Peyer's patch (tissue), 4 donors: ENCODE measurements around the gene CCDC9B. TPM values are rescaled to one million over a fixed set of nuclear protein-coding genes. Genes with fewer than 3 reads are reported as not detected.
A peak's percentile ranks its signal among the peaks of the same experiment; 100 is the strongest.

Experiments
- DNase-seq, 3 donors: peaks; one replicate each; pipeline ENCODE4 v3.0.0-alpha.2; 2017 to 2019
- H3K27ac ChIP-seq, 4 donors: fragments of 200-600 bp; sonication (generic); one replicate each; pipeline ENCODE4 v1.5.1; 2016 to 2019
- H3K27me3 ChIP-seq, 2 donors: fragments of 200-600 bp; sonication (generic); one replicate each; pipeline ENCODE4 v1.5.1; 2019
- H3K36me3 ChIP-seq, 3 donors: fragments of 200-600 bp; sonication (generic); one replicate each; pipeline ENCODE4 v1.5.1; 2016 to 2019
- H3K4me1 ChIP-seq, 4 donors: fragments of 200-600 bp; sonication (generic); one replicate each; pipeline ENCODE4 v1.5.1; 2016 to 2019
- H3K4me3 ChIP-seq, 4 donors: fragments of 200-600 bp; sonication (generic); 1 replicate in 3 of 4; 2 replicates in 1 of 4; pipeline ENCODE4 v1.5.1; 2016 to 2019; ENCODE audit warnings: mild to moderate bottlenecking in 1 of 4
- H3K9me3 ChIP-seq, 4 donors: fragments of 200-600 bp; sonication (generic); one replicate each; pipeline ENCODE4 v1.5.1; 2016 to 2019; ENCODE audit warnings: mild to moderate bottlenecking in 1 of 4
- POLR2A ChIP-seq, 2 donors: fragments of 450-650 bp; IDR thresholded peaks; one replicate each; pipeline ENCODE4 v1.5.1; 2017; ENCODE audit warnings: antibody characterized with exemption in 2 of 2, mild to moderate bottlenecking in 2 of 2, moderate library complexity in 2 of 2
- total RNA-seq, 4 donors: library from RNA; depleted of rRNA; stranded (reverse); fragments of >200 nt; gene quantifications; one replicate each; pipeline ENCODE4 v1.1.0, GENCODE V29; 2016
- TF ChIP-seq, protein P1 (sequence below), 6 experiments: fragments of 450-650 bp in 4 of 6; fragments of 200-600 bp in 2 of 6; sonication (generic) in 1 of 6; IDR thresholded peaks; one replicate each; pipeline ENCODE4 v1.5.1; 2017 to 2019; ENCODE audit warnings: antibody characterized with exemption in 6 of 6, mild to moderate bottlenecking in 3 of 6, moderate library complexity in 1 of 6

Gene CCDC9B
- total RNA-seq, 4 donors from 2014 or later, result 14.4 to 55.6 (median 37.7) TPM

DNA sequence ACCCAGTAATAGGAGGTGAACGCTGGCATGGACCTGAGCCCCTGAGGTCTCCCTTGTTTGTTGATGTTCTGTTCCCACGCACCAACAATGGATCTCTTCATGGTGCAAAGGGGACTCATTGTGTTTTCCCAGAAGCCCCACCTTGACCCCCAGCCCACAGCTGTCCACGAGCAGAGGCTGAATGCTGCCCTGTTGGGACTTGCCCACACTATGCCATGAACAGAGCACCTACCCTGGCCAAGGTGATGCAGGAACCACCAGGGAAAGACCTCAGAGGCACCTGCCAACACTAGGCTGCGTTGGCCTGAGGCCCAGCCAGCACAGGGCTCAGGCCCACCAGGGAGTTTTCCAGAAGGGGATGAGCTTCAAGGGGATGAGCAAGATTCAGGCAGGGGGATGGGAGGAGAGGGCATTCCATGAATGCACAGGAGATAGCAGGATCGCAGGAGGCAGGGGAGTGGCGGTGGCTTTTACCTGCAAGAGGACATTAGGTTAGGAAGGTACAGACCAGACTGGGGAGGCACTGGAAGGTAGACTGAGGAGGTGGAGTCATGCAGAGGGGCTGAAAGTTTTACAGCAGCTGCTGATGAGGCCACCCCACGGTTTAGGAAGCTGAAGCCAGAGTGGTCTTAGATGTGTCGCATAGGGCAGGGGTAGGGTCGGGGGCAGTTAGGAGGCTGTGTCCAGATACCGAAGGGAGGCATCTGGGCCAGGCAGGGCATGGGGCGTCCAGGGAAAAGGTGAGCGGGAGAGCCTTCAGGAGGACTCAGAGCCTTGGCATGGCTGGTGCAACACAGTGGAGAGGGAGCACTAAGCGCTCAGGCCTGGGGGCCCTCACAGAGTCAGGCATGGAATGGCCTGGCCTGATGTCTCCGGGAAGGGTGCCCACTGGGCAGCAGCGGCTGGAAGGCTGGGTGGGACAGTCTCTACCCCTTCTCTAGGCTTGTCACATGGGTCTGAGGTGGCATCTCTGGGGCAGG lies 6.1 kb upstream of the CCDC9B start:
- peaks cover 0 to 55% (median 6%) of the 10 kb centered on the region in 4 donors for H3K4me1 ChIP-seq

DNA sequence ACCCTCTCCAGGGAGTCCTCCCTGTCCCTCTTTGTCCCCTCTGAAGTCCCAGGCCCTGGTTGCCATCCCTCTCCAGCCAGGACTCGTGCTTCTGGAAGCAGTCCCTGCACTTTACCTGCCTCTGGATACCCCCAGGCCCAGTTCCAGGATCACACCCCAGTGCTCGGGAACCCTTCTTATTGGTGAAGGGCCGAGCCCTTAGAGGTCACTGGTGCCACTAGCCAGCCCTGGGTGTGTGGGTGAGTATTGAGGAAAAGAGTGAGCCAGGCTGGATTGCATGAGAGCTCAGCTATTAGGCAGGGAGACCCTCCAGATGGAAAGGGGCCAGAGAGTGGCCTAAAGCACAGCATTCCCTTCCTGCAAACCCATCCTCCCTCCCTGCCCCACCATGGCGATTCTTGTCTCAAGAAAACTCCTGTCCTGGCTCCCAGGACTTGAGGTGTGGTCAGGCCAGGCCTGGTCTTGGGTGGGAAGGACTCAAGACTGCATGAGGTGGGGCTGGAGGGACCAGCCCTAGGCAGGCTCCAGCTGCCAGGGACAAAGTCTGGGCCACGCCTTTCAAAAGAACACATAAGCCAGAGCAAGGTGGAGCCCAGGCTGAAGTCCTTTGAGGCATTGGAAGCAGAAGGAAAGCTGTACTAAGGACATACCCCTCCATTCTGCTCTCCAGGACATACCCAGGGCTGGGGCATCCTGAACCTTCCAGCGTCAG lies 5.3 kb upstream of the CCDC9B start:
- Histone ChIP-seq H3K36me3 (no peaks in the 10 kb centered on the region), H3K4me1 (peaks cover 0 to 64% (median 6%) of the 10 kb centered on the region in 4 donors), H3K27me3 (no peaks in the 10 kb centered on the region), H3K4me3 (peak overlapping the region in 2 of 4 donors; percentile 15 to 31), H3K27ac (peak overlapping the region in 3 of 4 donors; percentile 90 to 99 (median 96)), H3K9me3 (no peaks in the 10 kb centered on the region)
- peak; percentile 89 to 95 for TF ChIP-seq POLR2A (IDR thresholded peaks at IDR 0.05)
- TF ChIP-seq, protein P1, sequence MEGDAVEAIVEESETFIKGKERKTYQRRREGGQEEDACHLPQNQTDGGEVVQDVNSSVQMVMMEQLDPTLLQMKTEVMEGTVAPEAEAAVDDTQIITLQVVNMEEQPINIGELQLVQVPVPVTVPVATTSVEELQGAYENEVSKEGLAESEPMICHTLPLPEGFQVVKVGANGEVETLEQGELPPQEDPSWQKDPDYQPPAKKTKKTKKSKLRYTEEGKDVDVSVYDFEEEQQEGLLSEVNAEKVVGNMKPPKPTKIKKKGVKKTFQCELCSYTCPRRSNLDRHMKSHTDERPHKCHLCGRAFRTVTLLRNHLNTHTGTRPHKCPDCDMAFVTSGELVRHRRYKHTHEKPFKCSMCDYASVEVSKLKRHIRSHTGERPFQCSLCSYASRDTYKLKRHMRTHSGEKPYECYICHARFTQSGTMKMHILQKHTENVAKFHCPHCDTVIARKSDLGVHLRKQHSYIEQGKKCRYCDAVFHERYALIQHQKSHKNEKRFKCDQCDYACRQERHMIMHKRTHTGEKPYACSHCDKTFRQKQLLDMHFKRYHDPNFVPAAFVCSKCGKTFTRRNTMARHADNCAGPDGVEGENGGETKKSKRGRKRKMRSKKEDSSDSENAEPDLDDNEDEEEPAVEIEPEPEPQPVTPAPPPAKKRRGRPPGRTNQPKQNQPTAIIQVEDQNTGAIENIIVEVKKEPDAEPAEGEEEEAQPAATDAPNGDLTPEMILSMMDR (IDR thresholded peaks at IDR 0.05), result no peak
- DNase-seq, result peak in 2 of 3 donors; percentile 91 to 92

More for the DNA sequence above, 6.1 kb upstream of the CCDC9B start:
- peak in 2 of 3 donors; percentile 55 to 59 for DNase-seq
- Histone ChIP-seq H3K36me3 (no peaks in the 10 kb centered on the region), H3K9me3 (no peaks in the 10 kb centered on the region), H3K27me3 (no peaks in the 10 kb centered on the region), H3K4me3 (peak overlapping the region in 2 of 4 donors; percentile 7 to 20), H3K27ac (peak overlapping the region in 3 of 4 donors; percentile 90 to 99 (median 96))
- no peak for TF ChIP-seq POLR2A (IDR thresholded peaks at IDR 0.05)
- TF ChIP-seq, protein P1 (IDR thresholded peaks at IDR 0.05), result no peak

DNA sequence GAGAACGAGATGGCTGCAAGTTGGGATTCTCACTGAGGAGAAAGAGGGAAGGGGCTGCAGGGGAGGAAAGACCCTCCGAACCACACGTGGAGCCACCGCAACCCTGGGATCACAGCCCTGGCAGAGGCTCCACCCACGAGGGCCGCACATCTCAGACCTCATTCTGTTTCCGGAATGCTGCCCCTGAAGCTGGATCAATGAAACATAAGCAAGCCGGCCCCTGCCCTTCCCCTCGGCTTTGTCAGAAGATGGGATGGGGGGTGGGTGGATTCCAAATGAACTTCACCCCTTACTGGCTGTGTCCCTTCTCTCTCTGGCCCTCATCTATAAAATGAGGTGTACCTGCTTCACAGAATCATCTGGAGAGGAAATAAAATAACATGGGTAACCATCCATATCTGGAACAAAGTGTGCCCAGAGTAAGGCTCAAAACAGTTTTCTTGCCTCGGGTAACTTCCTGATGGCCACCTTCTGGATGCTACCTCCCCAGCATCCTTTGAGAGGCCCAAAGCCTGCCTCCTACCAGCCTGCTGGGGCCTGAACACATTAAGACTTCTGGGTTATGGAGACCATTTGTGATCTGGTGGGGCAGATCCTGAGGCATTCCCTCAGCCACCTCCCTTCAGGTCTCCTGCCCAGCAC lies 4.6 kb upstream of the CCDC9B start:
- Histone ChIP-seq H3K36me3 (no peaks in the 10 kb centered on the region), H3K4me3 (peak overlapping the region in 2 of 4 donors; percentile 30 to 31), H3K9me3 (no peaks in the 10 kb centered on the region), H3K4me1 (peaks cover 0 to 68% (median 6%) of the 10 kb centered on the region in 4 donors), H3K27me3 (no peaks in the 10 kb centered on the region), H3K27ac (peak overlapping the region in 3 of 4 donors; percentile 90 to 99 (median 96))
- TF ChIP-seq, protein P1 (IDR thresholded peaks at IDR 0.05), result no peak
- TF ChIP-seq POLR2A (IDR thresholded peaks at IDR 0.05), result no peak
- DNase-seq, result peak in 1 of 3 donors; percentile 55

DNA sequence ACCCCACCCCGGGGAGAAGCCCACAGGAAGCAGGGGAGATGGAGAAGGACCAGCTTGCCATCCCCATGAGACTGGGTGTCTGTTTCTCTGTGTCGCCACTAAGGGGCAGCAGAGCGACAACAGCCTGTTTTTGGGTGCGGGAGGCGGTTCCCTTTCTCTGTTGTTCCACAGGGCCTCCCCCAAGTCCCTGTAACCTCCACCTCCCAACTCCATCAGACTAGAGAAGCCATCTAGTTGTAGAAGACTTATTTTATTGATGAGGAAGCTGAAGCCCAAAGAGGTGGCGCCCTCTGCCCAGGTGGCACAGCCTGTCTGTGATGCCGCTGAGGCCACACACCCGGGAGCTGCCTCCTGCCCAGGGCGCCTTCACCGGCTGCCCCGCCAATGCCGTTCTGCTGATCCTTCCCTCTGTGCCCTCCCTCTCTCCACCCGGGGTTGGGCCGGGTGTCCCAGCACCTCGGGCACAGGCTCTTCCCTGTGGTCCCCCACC lies 3.9 kb upstream of the CCDC9B start:
- peak overlapping the region in 2 of 4 donors; percentile 30 to 31 for H3K4me3 ChIP-seq
- H3K36me3 ChIP-seq, result no peaks in the 10 kb centered on the region
- TF ChIP-seq POLR2A (IDR thresholded peaks at IDR 0.05), result peak; percentile 41 to 52
- TF ChIP-seq, protein P1 (IDR thresholded peaks at IDR 0.05), result peak; percentile 37 to 91 (median 86)
- no peaks in the 10 kb centered on the region for H3K9me3 ChIP-seq
- H3K4me1 ChIP-seq, result peaks cover 0 to 71% (median 7%) of the 10 kb centered on the region in 4 donors
- peak; percentile 62 to 84 (median 83) for DNase-seq
- peak overlapping the region in 3 of 4 donors; percentile 90 to 99 (median 96) for H3K27ac ChIP-seq
- H3K27me3 ChIP-seq, result no peaks in the 10 kb centered on the region

DNA sequence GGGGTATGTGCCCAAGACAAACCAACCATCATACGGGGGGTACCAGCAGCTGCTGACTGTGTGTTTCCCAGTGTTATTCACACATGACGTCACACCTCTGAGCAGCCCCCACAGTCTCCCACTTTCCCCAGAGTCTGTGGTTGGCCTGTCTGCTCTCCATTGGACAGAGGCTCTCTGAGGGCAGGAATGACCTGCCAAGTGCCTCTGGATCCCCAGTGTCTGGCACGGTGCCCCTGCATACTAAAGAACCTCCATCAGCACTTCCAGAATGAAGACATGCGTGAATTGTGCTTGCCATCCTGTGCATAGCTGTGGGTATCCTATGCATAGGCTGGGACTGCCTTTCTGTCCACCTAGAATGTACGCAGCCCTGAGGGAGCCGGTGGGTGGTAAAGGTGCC lies 3.5 kb upstream of the CCDC9B start:
- Histone ChIP-seq H3K27ac (peak overlapping the region in 1 of 4 donors; percentile 99), H3K4me1 (peaks cover 0 to 76% (median 8%) of the 10 kb centered on the region in 4 donors)
- TF ChIP-seq, protein P1 (IDR thresholded peaks at IDR 0.05), result no peak
- no peak for TF ChIP-seq POLR2A (IDR thresholded peaks at IDR 0.05)

More for the DNA sequence above, 3.5 kb upstream of the CCDC9B start:
- Histone ChIP-seq H3K36me3 (no peaks in the 10 kb centered on the region), H3K27me3 (no peaks in the 10 kb centered on the region), H3K9me3 (no peaks in the 10 kb centered on the region), H3K4me3 (no peak overlapping the region)
- DNase-seq, result no peak
